Activated CD4-positive, alpha-beta T cell treated with anti-CD3 and anti-CD28 coated beads, Interleukin-10, Interleukin-2, amounts not matched to agents 100 ng/mL and 50 ng/mL, durations not matched to agents 16 hours and 8 hours (primary cell): Measurements from ENCODE around the gene FAM117A.
A peak's percentile ranks its signal among the peaks of the same experiment; 100 is the strongest.
"Not testable (repeated sequence)": the region's sequence is repeated elsewhere in the genome, so short reads cannot be mapped to it uniquely, and the experiment has no call there.

Experiments used
- DNase-seq: peaks from one replicate; pipeline ENCODE4 v3.0.0-alpha.2; 2020

FAM117A gene

DNA sequence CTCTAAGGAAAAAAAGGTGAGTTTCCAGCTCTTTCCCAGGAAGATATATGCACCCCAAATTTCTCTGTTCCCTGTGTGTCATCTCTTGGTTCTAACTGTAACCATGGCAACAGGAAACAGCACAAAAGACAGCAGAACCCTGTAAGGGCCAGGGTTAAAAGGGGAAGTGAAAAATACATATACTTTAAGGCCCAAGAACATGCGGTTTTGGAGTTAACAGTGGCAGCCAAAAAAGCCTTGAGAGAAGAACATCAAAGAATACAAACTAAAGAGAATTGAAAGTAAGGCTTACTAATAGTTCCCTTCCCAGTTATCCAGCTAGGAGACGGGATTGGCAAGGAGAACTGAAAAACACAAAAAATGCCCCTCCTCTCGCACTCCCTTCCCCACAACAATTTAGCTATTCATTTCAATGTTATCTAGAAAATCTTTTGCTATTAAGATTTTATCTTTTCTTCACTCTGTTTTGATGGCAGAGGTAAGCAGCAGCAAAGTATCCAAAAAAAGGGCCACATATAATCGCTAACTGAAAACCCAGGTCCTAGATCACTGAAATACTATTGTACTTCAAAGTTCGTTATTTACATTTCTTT is 87.6 kb downstream of the FAM117A start:
- DNase-seq = peak; percentile 79

DNA sequence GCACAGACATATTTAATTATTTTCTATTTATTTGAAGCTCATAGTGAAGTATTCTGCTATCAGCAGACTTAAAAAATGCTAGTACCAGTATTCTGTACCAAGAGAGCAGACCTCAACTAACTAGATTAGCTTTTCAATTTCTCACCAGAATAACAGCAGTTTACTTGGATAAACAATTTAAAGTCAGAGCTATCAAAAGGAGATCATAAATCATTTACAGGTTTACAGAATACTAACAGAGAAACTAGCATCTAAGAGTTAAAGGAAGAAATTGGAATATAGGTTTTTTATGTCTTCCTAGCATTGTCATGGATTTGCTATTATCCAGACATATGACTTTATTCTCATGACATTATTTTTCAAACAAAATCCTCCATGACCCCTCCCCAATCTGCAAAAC is 89.4 kb downstream of the FAM117A start:
- DNase-seq = no peak

DNA sequence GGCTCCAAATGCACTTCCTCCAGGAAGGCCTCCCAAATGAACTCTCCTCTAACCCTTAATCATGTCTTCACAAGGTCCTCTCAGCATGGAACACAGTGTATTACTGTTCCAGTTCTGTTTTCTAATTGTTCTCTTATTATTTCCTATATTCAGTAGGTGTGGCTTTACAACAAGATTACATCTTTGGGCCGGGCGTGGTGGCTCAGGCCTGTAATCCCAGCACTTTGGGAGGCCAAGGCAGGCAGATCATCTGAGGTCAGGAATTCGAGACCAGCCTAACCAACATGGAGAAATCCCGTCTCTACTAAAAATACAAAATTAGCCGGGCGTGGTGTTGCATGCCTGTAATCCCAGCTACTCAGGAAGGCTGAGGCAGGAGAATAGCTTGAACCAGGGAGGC is 90.3 kb downstream of the FAM117A start:
- not testable (repeated sequence) for DNase-seq

DNA sequence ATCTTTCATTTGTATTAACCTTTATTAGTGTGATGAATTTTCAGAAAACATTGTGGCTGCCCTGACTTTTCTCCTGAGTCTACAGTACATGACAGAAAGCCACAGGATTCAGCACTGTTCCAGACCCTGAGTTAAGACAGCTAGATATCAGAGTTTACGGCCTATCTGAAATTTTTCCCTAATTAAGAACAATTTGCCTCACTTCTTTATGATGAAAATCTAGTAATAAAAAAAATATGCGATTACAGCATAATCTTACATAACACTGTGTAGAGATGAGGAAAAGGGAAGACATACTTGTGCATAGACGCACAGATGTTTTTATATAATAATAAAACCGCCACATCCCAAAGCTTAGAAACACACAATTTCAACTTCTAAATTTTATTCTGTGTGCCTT is 93.3 kb downstream of the FAM117A start:
- no peak for DNase-seq

DNA sequence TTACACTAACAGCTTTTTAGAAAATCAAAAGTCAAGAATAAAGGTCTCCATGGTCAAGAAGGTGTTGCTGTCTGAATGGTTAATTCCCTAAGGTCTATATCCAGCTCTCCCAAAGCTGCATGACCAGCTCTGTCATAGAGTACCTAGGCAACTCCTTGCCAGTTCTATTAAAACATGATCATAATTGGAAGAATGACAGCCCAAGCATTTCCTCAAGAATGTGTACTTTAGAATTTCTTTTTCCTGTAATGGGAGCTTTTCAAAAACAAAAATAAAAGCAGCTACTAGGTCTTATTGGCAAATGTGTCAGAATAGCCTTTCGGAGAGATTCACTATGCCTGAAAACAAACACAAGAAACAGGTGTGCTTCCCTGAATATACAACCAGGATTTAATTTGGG is 93.9 kb downstream of the FAM117A start:
- DNase-seq = no peak

DNA sequence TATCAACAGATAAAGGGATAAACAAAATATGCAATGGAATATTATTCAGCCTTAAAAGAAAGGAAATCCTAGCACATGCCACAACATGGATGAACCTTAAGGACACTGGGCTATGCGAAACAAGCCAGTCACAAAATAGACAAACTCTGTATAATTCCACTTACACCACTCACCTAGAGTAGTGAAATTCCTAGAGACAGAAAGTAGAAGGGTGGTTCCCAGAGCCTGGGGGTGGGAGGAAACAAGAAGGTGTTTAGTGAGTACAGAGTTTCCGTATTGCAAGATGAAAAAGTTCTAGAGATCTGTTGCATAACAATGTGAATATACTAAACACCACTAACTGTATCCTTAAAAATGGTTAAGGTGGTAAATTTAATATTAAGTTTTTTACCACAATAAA is 96.1 kb downstream of the FAM117A start:
- no peak for DNase-seq

DNA sequence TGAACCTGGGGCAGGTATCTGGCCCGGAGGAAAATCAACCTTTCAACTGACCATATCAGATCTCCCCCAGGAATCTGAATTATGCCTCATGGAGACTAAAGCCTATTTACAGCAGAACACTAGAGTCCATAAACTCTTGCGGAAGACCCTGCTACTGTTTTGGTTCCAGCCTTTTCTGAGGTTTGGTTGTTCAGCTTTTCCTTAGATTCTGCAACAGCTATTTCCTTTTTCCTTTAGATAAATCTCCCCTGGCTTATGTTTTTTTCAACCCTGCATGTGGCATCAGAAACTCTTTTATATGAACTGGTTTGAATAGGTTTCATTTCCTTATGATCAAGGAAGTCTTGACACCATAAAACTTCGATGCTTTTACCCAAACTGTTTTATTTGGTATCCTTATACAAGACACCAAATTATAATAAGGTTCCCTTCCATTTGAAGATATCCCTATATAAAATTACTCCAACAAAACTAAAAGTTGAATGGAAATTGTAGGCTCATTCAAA is 99.2 kb downstream of the FAM117A start:
- no peak for DNase-seq
